MM.1S (cell line): ENCODE data around the gene TSHZ2.

ENCODE experiments used
- DNase-seq: peaks from one replicate; pipeline ENCODE4 v3.0.0-alpha.2; 2015
- H2AFZ ChIP-seq: fragments of 300-600 bp; sonication (generic); 2 replicates; pipeline ENCODE4 v1.6.0; 2016; ENCODE audit warnings: antibody characterized with exemption, low read length
- H3F3A ChIP-seq: fragments of 300-600 bp; sonication (generic); 2 replicates; pipeline ENCODE4 v1.6.1; 2016; ENCODE audit warnings: mild to moderate bottlenecking, antibody characterized with exemption, low read length, moderate library complexity, mixed read lengths; ENCODE audit not compliant: insufficient read depth
- H3K27ac ChIP-seq: fragments of 300-600 bp; sonication (generic); 2 replicates; pipeline ENCODE4 v1.5.1; 2016; ENCODE audit warnings: mild to moderate bottlenecking, low read length
- H3K27me3 ChIP-seq: fragments of 300-600 bp; sonication (generic); replicated peaks from 2 replicates; pipeline ENCODE4 v1.6.0; 2016; ENCODE audit warnings: low read length; ENCODE audit not compliant: insufficient read depth
- H3K36me3 ChIP-seq: fragments of 300-600 bp; sonication (generic); replicated peaks from 2 replicates; pipeline ENCODE4 v1.6.1; 2016; ENCODE audit warnings: mild to moderate bottlenecking, low read length, mixed read lengths; ENCODE audit not compliant: insufficient read depth
- H3K4me1 ChIP-seq: fragments of 300-600 bp; sonication (generic); 2 replicates; pipeline ENCODE4 v1.6.1; 2016; ENCODE audit warnings: low read length, mixed read lengths
- H3K4me2 ChIP-seq: fragments of 300-600 bp; sonication (generic); 2 replicates; pipeline ENCODE4 v1.6.0; 2016; ENCODE audit warnings: low read depth, low read length
- H3K4me3 ChIP-seq: fragments of 300-600 bp; sonication (generic); 2 replicates; pipeline ENCODE4 v1.5.1; 2016; ENCODE audit warnings: low read length, mixed read lengths
- H3K79me2 ChIP-seq: fragments of 300-600 bp; sonication (generic); 2 replicates; pipeline ENCODE4 v1.6.1; 2016; ENCODE audit warnings: mixed run types, low read length, mixed read lengths
- H3K9ac ChIP-seq: fragments of 300-600 bp; sonication (generic); 2 replicates; pipeline ENCODE4 v1.6.1; 2016; ENCODE audit warnings: low read length, mixed read lengths
- H3K9me2 ChIP-seq: fragments of 300-600 bp; sonication (generic); replicated peaks from 2 replicates; pipeline ENCODE4 v1.6.1; 2016; ENCODE audit warnings: mild to moderate bottlenecking, low read length, mixed read lengths; ENCODE audit not compliant: insufficient read depth
- H3K9me3 ChIP-seq: fragments of 300-600 bp; sonication (generic); replicated peaks from 2 replicates; pipeline ENCODE4 v1.6.1; 2016; ENCODE audit warnings: mild to moderate bottlenecking, low read length, mixed read lengths; ENCODE audit not compliant: insufficient read depth
- H4K20me1 ChIP-seq: fragments of 300-600 bp; sonication (generic); 2 replicates; pipeline ENCODE4 v1.6.1; 2016; ENCODE audit warnings: mild to moderate bottlenecking, low read length, moderate library complexity, mixed read lengths; ENCODE audit not compliant: insufficient read depth
- CTCF ChIP-seq: fragments of 300-600 bp; sonication (generic); IDR thresholded peaks from 2 replicates; pipeline ENCODE4 v1.5.1; 2016; ENCODE audit warnings: antibody characterized with exemption, low read length, mixed read lengths
- EZH2 ChIP-seq: fragments of 300-600 bp; sonication (generic); optimal IDR thresholded peaks from 2 replicates; pipeline ENCODE3; 2017; ENCODE audit warnings: low read depth, mild to moderate bottlenecking, antibody characterized with exemption, low read length, mixed read lengths
- EZH2phosphoT487 ChIP-seq: fragments of 300-600 bp; sonication (generic); IDR thresholded peaks from 2 replicates; pipeline ENCODE4 v1.6.1; 2018; ENCODE audit warnings: antibody characterized with exemption, low read length

The TSHZ2 gene

GRCh38 chr20:53258741-53259140 lies 286.6 kb downstream of the TSHZ2 start:
- Histone ChIP-seq H4K20me1 (no peaks in the 10 kb centered on the region), H3K9me3 (no peaks in the 10 kb centered on the region), H3K27ac (no peak overlapping the region), H3F3A (no peaks in the 10 kb centered on the region), H2AFZ (no peak overlapping the region), H3K4me3 (no peak overlapping the region), H3K4me1 (no peaks in the 10 kb centered on the region), H3K9ac (no peak overlapping the region), H3K79me2 (no peaks in the 10 kb centered on the region), H3K9me2 (no peaks in the 10 kb centered on the region), H3K4me2 (no peak overlapping the region), H3K27me3 (no peaks in the 10 kb centered on the region), H3K36me3 (no peaks in the 10 kb centered on the region)
- DNase-seq: no peak
- TF ChIP-seq EZH2 (no peak), CTCF (no peak), EZH2phosphoT487 (no peak)

GRCh38 chr20:53260168-53260567 lies 288.0 kb downstream of the TSHZ2 start:
- no peak for TF ChIP-seq CTCF
- TF ChIP-seq EZH2phosphoT487: no peak
- no peak for TF ChIP-seq EZH2
- H3K27me3 ChIP-seq: no peaks in the 10 kb centered on the region
- no peaks in the 10 kb centered on the region for H3K79me2 ChIP-seq
- no peak overlapping the region for H3K27ac ChIP-seq
- DNase-seq: no peak
- no peaks in the 10 kb centered on the region for H3K9me2 ChIP-seq
- H3F3A ChIP-seq: no peaks in the 10 kb centered on the region
- no peak overlapping the region for H3K9ac ChIP-seq
- no peak overlapping the region for H2AFZ ChIP-seq
- H3K9me3 ChIP-seq: no peaks in the 10 kb centered on the region
- no peak overlapping the region for H3K4me3 ChIP-seq
- H4K20me1 ChIP-seq: no peaks in the 10 kb centered on the region
- H3K36me3 ChIP-seq: no peaks in the 10 kb centered on the region
- no peak overlapping the region for H3K4me2 ChIP-seq
- H3K4me1 ChIP-seq: no peaks in the 10 kb centered on the region

- H3K4me2 ChIP-seq: no peak overlapping the region
- DNase-seq: no peak
- H3K36me3 ChIP-seq: no peaks in the 10 kb centered on the region
- H3K79me2 ChIP-seq: no peaks in the 10 kb centered on the region
- no peaks in the 10 kb centered on the region for H3K9me3 ChIP-seq
- H2AFZ ChIP-seq: no peak overlapping the region
- no peak overlapping the region for H3K27ac ChIP-seq
- TF ChIP-seq EZH2phosphoT487: no peak
- no peak for TF ChIP-seq EZH2
- TF ChIP-seq CTCF: no peak
- H3F3A ChIP-seq: no peaks in the 10 kb centered on the region
- no peaks in the 10 kb centered on the region for H3K4me1 ChIP-seq
- no peak overlapping the region for H3K4me3 ChIP-seq
- no peak overlapping the region for H3K9ac ChIP-seq
- no peaks in the 10 kb centered on the region for H3K27me3 ChIP-seq
- no peaks in the 10 kb centered on the region for H3K9me2 ChIP-seq
- no peaks in the 10 kb centered on the region for H4K20me1 ChIP-seq
Observed at GRCh38 chr20:53260591-53260990, 288.4 kb downstream of the TSHZ2 start.
